ENCODE measurements around the gene NCS1. TPM values are rescaled to one million over a fixed set of nuclear protein-coding genes. Genes with fewer than 3 reads are reported as not detected.

The NCS1 gene
- total and polyA plus RNA-seq, 9 of the 15 experiments (the other 6 are each of a cell fraction or from before 2014, with no cell fraction given) = 0.28 to 27.0 (median 9.6) TPM

- in situ Hi-C loops (cut with MboI) (no loop called here), intact Hi-C loops (cut with micrococcal nuclease) (loop anchor here (10.0 kb wide), 1 partner anchor 102 kb away; no protein-coding TSS in a partner anchor)
- peak overlapping the region; percentile 75 for H3K4me2 ChIP-seq (ENCODE audit: insufficient read depth, low read length)
- H3K9ac ChIP-seq (ENCODE audit: insufficient read depth in 1 of 2, low read depth in 2 of 2, low read length in 2 of 2) = peak overlapping the region; percentile 27 to 69; a peak in 3 of 4 replicates
- H3K27me3 ChIP-seq (ENCODE audit: control insufficient read depth in 2 of 2, insufficient read depth in 2 of 2, low read length in 2 of 2) = no peaks in the 10 kb centered on the region
- CTCF ChIA-PET (ENCODE audit: low intra/inter-chr PET ratio) = interaction anchor here (0.6 kb wide), 1 partner anchor 357 kb away, joined by 3 read pairs; no protein-coding TSS in a partner anchor
- 4% methylated on average over 26 of the region's 35 CpGs for WGBS (ENCODE audit: insufficient coverage, low coverage, missing lambda C conversion rate)
- DNase-seq (ENCODE audit: extremely low read depth in 1 of 4, low spot score in 3 of 4) = peak; percentile 74 to 85 (median 83)
- H2AFZ ChIP-seq (ENCODE audit: low read depth, low read length) = peak overlapping the region; percentile 98
- no peaks in the 10 kb centered on the region for H3K79me2 ChIP-seq (ENCODE audit: control insufficient read depth, insufficient read depth, low read length)
- H3K9me1 ChIP-seq (ENCODE audit: control insufficient read depth, insufficient read depth, low read length) = no peaks in the 10 kb centered on the region
- FAIRE-seq = peak; percentile 91
- no peaks in the 10 kb centered on the region for H3K36me3 ChIP-seq (ENCODE audit: control insufficient read depth, insufficient read depth, low read length)
- ATAC-seq = peak; percentile 82
- BruUV-seq (replicated peaks) = no TSS peak
- POLR2A ChIA-PET = interaction anchor here (0.6 to 0.7 kb wide), 2 partner anchors 60 to 356 kb away, joined by 3 read pairs; no protein-coding TSS in a partner anchor
- no peaks in the 10 kb centered on the region for H4K20me1 ChIP-seq (replicated peaks; ENCODE audit: control insufficient read depth, insufficient read depth, low read length)
- H3K27ac ChIP-seq (ENCODE audit: extremely low read depth, low read depth, low read length) = peak overlapping the region; percentile 28; the same call in 1 of the 3 replicates
- H3K4me1 ChIP-seq (replicated peaks in 1 of 2; ENCODE audit: control insufficient read depth in 2 of 2, insufficient read depth in 2 of 2, low read length in 2 of 2) = peaks cover 12 to 22% of the 10 kb centered on the region in 2 experiments; a peak in 4 of 5 replicates
- H3K9me3 ChIP-seq (replicated peaks; ENCODE audit: control insufficient read depth, insufficient read depth, low read depth, low read length) = no peaks in the 10 kb centered on the region; the same call in 1 of the 2 replicates
- H3K4me3 ChIP-seq = no peak overlapping the region
- 0 out of 2 replicates have a peak, but pooled peaks have one; percentile 29 for TF ChIP-seq RB1 (IDR thresholded peaks at IDR 0.05; ENCODE audit: low read depth)
- 0 out of 2 replicates have a peak, but pooled peaks have one; percentile 57 for TF ChIP-seq ESRRA (IDR thresholded peaks at IDR 0.05; ENCODE audit: borderline replicate concordance, low read depth)
- peak; percentile 21; the same call in 1 of the 2 replicates for TF ChIP-seq ZBTB33 (CRISPR knock-in tag; IDR thresholded peaks at IDR 0.05)
- peak; percentile 89; the same call in 1 of the 2 replicates for TF ChIP-seq ARID3A (IDR thresholded peaks at IDR 0.05; ENCODE audit: borderline replicate concordance, low read depth, low read length)
- TF ChIP-seq RFX5 (IDR thresholded peaks at IDR 0.05; ENCODE audit: low read depth, low read length) = no peak
- no peak for TF ChIP-seq DNMT1 (IDR thresholded peaks at IDR 0.05)
- 0 out of 2 replicates have a peak, but pooled peaks have one; percentile 25 for TF ChIP-seq DPF2 (IDR thresholded peaks at IDR 0.05)
- TF ChIP-seq PREB (CRISPR knock-in tag; IDR thresholded peaks at IDR 0.05) = 0 out of 2 replicates have a peak, but pooled peaks have one; percentile 33
- peak; percentile 63; the same call in 1 of the 2 replicates for TF ChIP-seq SP1 (CRISPR knock-in tag; IDR thresholded peaks at IDR 0.05)
- 0 out of 2 replicates have a peak, but pooled peaks have one; percentile 30 for TF ChIP-seq HDAC2 (IDR thresholded peaks at IDR 0.05)
- peak in 1 of 2 experiments; percentile 38; a peak in 1 of 4 replicates for TF ChIP-seq ARNT (IDR thresholded peaks at IDR 0.05)
- peak; percentile 62 for TF ChIP-seq KLF16 (IDR thresholded peaks at IDR 0.05)
- no peak for TF ChIP-seq GABPB1 (CRISPR knock-in tag; IDR thresholded peaks at IDR 0.05)
- no peak for TF ChIP-seq CREB5 (CRISPR knock-in tag; IDR thresholded peaks at IDR 0.05)
- 0 out of 2 replicates have a peak, but pooled peaks have one; percentile 17 for TF ChIP-seq SMARCA4 (IDR thresholded peaks at IDR 0.05)
Observed at GRCh38 chr9:130243015-130243881, 71.0 kb downstream of the NCS1 start.

Data from K562 (cell line).